Measurements from ENCODE around the gene GAB1.
A peak's percentile ranks its signal among the peaks of the same experiment; 100 is the strongest.

GAB1 gene

DNA sequence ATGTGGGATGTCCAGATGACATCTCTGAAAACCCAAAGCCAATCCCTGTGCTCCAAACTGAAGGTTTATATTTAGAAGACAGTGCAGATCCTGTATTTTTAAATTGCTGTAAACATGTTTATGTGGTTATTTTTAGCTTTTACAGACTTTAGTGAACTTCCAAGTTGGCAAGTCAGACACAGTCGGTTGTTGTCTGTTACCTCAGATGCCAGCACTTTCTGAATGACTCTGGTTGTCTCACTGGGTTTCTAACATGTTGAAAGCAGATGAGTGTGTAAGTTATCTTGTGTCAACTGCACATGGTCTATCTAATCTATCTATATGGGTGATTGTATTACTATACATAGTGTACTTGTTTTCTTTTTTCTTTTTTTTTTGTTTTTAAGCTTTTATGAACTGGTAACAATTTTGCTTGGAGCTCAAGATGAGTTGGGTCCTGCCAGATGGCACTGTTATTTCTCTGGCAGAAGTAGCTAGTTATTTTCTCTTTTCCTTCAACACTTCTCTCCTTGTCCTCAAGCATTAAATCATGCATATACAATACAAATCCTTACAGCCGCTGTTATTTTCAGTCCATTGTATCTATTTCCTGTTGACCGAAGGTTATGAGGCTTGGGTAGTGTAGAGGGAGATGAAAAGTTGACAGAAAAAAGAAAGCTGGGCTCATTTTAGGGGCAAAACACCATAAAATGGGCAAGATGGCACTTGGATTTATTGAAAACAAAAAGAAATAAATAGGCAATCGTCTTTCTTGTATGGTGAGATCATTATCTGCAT, 66.3 kb downstream of the GAB1 start:
- DNase-seq (ENCODE audit: low read depth), result no peak
- TF ChIP-seq, protein P1, sequence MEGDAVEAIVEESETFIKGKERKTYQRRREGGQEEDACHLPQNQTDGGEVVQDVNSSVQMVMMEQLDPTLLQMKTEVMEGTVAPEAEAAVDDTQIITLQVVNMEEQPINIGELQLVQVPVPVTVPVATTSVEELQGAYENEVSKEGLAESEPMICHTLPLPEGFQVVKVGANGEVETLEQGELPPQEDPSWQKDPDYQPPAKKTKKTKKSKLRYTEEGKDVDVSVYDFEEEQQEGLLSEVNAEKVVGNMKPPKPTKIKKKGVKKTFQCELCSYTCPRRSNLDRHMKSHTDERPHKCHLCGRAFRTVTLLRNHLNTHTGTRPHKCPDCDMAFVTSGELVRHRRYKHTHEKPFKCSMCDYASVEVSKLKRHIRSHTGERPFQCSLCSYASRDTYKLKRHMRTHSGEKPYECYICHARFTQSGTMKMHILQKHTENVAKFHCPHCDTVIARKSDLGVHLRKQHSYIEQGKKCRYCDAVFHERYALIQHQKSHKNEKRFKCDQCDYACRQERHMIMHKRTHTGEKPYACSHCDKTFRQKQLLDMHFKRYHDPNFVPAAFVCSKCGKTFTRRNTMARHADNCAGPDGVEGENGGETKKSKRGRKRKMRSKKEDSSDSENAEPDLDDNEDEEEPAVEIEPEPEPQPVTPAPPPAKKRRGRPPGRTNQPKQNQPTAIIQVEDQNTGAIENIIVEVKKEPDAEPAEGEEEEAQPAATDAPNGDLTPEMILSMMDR (IDR thresholded peaks at IDR 0.05; ENCODE audit: low read length, missing control alignments), result no peak
- no peak overlapping the region for H3K4me3 ChIP-seq (replicated peaks; ENCODE audit: low read depth, low read length)

DNA sequence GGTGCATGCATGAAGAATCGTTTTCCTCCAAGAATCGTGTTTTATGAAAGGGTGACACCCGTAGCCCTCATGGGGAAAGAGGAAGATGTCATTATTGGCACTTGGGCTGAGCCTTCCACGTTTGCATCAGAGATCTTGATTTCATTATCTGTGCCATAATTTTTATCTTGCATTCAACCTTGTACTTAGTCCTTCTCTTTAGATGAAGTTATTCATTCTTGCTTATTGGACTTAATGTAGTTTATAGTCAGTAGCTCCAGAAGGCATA, 66.8 kb downstream of the GAB1 start:
- no peak for DNase-seq (ENCODE audit: low read depth)
- no peak overlapping the region for H3K4me3 ChIP-seq (replicated peaks; ENCODE audit: low read depth, low read length)
- TF ChIP-seq, protein P1 (IDR thresholded peaks at IDR 0.05; ENCODE audit: low read length, missing control alignments), result no peak

DNA sequence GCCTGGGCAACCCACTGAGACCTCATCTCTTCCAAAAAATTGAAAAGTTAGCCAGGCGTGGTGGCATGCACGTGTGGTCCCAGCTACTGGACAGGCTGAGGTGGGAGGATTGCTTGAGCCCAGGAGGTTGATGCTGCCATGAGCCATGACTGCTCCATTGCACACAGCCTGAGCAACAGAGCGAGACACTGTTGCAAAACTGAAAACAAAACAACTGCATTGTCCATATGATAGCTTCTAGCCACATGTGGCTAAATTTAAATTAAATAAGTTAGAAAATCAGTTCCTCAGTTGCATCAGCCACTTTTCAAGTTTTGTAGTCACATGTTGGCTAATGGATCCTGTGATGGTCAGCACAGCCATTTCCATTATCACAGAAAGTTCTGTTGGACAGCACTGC, 67.9 kb downstream of the GAB1 start:
- H3K4me3 ChIP-seq (replicated peaks; ENCODE audit: low read depth, low read length), result no peak overlapping the region
- TF ChIP-seq, protein P1 (IDR thresholded peaks at IDR 0.05; ENCODE audit: low read length, missing control alignments), result no peak
- no peak for DNase-seq (ENCODE audit: low read depth)

DNA sequence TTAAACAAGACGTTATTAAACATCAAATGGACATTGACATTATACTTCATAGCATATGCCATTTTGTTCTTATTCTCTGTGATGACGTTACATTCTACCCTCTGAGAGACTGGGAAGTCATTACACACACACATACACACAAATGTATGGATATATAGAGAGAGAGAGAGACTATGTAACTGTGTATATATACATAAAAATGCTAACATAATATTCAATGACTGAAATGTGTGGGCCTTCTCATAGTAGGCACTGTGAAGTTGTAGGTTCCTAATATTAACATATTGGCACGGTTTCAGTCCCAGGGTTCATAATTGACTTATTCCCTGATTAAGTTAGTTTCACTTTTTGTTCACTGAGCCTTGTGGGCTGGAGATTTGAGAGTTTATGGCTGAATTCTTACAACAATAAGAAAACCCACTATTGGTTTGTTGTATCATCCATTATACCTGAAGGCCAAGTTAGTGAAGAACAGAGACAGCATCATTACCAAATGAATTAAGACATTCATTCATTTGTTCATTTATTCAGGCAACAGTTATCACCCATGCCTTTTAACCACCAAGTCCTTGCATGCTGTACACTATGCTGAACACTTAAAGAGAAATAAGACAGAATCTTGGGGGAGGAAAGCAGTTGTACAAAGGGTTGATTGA, 68.5 kb downstream of the GAB1 start:
- H3K4me3 ChIP-seq (replicated peaks; ENCODE audit: low read depth, low read length), result no peak overlapping the region
- TF ChIP-seq, protein P1 (IDR thresholded peaks at IDR 0.05; ENCODE audit: low read length, missing control alignments), result no peak
- DNase-seq (ENCODE audit: low read depth), result no peak

DNA sequence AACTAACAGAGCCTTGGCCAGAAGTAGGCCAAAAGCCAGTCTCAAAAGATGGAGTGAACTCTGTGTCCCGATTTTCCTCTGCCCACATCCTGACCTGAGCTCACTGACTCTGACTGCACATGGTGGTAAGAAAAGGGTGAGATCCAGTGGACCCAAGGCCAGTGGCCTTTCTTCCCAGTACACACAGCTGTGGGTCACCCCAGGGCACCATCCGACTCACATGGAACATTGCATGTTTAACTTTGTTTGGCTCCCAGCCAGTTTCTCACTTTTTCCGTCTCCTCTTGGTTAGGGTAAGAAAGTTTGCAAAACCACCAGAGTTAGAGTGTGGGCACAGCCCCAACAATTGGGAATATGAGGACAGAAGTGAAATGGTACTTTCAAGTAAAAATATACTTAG, 69.8 kb downstream of the GAB1 start:
- TF ChIP-seq, protein P1 (IDR thresholded peaks at IDR 0.05; ENCODE audit: low read length, missing control alignments), result no peak
- DNase-seq (ENCODE audit: low read depth), result peak; percentile 66
- no peak overlapping the region for H3K4me3 ChIP-seq (replicated peaks; ENCODE audit: low read depth, low read length)

DNA sequence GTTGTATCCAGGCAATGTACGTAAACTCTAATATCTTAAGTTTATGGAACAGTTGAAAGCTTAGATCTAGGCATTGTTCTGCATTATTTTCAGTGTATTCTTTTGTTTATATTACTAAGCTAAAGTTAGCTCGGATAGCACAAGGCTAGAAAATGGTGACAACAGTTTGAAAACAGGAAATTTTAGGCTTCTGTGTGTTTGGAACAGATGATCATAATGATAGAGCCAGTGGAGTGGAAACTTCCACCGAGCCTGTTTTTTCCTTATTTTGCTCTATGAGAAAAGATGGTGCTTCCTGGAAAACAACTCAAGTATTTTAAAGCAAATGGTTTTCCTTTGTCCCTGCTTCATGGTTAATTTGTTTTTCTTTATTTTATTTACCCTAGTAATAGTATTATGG, 70.8 kb downstream of the GAB1 start:
- no peak for DNase-seq (ENCODE audit: low read depth)
- TF ChIP-seq, protein P1 (IDR thresholded peaks at IDR 0.05; ENCODE audit: low read length, missing control alignments), result no peak
- no peak overlapping the region for H3K4me3 ChIP-seq (replicated peaks; ENCODE audit: low read depth, low read length)

DNA sequence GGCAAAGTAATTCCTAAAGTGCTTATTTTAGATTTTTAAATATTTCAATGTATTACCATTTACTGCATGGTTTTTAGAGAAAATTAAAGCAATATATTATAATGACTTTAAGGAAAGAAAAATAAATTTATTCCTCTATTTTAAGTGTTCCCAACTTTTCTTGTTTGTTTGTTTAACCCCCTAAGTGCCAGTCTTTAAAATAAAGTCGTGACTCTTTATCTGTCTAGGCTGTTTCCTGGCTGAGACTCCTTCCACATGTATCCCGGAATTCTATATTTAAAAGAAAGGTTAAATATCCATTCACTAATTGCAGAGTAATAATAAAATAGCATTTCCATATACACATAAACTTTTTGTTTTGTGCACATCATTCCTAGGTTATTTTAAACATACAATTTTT, 71.2 kb downstream of the GAB1 start:
- no peak for DNase-seq (ENCODE audit: low read depth)
- no peak overlapping the region for H3K4me3 ChIP-seq (replicated peaks; ENCODE audit: low read depth, low read length)
- TF ChIP-seq, protein P1 (IDR thresholded peaks at IDR 0.05; ENCODE audit: low read length, missing control alignments), result no peak

Data from fibroblast of pulmonary artery (primary cell).